ENCODE measurements around the gene PPP1R15B.

GRCh38 chr1:204429746-204430145 is 18.1 kb upstream of the PPP1R15B start:
- TF ChIP-seq CTCF (conservative IDR thresholded peaks at IDR 0.05; ENCODE audit: low read depth, low read length) (no peak), EZH2phosphoT487 (IDR thresholded peaks at IDR 0.05; ENCODE audit: borderline replicate concordance, low read length) (no peak), EZH2 (IDR thresholded peaks at IDR 0.05; ENCODE audit: low read length, unreplicated experiment) (no peak)

Data from PC-3 (cell line).